HG03521 (cell line): ENCODE data around the gene CYTH3.

Experiments
- ATAC-seq: cut with Tn5 transposase; IDR thresholded peaks from one replicate; pipeline ENCODE4 v1.9.1; 2021; ENCODE audit warnings: mild to moderate bottlenecking, moderate library complexity; ENCODE audit not compliant: unreplicated experiment

Gene CYTH3

DNA sequence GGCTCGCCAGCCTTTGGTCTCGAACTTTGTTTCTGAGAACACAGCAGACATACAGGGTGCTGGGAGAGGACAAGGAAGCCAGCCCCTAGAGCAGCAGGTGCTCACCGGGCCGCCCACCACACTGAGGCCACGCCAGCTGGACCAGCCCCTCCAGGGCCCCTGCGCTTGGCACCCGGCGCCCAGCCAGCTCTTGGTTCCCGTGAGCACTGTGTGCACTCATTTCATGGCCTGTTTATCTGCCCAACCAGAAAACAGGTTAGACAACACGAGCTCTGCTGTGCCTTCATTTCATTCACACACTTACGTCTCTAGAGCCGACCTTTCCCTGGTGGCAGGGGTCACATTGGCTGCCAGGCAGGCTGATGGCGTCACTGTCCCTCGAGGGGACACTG lies 104.0 kb downstream of the CYTH3 start:
- no peak for ATAC-seq

DNA sequence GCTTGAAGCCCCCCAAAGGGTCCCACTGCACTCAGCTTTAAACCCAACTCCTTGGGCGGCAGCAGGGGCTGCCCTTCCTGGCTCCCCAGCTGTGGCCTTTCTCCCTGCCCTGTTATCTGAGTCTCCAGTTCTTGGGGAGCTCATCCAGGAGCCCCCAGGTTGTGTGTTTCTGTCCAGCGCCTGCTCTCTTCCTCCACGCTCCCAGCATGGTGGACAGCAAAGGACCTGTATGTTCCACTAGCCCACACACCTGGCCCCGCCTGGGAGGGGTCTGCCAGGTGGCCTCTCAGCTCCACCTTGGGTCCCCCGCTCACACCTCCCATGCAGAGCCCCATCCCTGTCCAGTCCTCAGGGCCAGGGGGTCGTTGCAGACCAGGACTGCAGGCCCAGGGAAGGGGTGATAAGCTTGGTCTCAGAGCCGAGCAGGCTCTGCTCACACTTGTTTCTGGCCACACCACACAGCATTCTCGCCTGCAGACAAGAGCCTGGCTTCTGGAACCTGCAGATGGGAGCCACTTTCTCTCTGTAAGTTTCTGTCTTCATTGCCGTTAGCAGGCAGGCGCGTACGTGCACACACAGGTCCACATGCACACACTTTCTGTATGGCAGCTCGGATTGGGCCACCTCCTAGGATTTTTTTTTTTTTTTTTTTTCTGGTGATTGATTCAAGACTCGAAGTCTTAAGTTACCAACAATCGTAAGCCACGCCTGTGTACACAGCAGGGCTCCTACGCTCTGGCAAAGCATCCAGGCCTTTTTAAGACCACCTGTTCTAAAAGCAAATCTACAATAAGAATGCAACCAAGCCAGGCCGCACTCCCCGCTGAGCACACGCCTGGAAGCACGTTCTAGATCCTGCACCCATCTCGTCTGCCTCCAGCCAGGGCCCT lies 104.6 kb downstream of the CYTH3 start:
- no peak for ATAC-seq

DNA sequence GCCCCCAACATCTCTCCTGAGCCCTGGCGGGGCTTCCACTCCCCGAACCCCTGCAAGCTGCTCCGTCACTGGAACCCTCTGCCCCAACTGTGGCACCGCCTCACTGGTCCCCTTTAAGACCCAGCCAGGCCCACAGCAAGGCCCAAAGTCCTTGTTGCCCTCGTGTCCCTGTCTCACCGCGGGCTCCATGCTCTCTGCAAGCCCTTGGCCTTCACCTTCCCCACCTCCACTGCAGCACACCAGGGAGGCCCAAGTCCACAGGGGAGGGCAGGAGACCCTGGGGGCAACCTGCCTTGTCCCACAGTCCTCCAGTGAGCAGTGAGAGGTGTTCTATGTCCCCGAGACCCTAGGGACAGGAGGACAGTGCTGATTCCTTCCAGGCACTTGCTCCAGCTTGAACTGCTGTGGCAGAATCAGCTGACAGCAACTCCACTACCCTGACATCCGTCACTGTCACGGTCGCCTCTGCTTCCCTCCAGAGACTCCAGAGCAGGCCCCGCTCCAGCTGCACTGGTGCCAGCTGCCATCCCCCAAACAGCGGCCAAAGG lies 105.3 kb downstream of the CYTH3 start:
- no peak for ATAC-seq

DNA sequence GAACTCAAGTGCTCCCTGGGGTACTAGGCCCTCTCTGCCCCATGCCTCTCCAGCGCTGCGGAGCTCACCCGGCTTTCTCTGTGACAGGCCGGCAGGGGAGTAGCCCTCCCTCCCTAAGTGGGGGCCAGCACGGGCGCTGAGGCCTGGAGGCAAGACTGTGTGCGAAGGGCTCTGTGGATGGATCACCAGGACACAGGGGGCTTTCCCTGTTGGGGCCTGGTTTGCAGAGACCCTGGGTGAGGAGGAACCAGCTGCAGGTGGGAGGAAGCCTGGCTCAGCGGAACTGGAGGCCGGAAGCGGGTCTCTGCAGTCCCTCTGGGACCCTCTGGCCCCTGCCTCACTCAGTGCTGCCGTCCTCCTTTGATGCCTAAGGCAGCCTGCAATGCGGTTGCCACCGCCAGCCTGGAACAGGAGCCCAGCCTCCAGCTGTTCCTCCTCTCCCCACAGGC lies 106.0 kb downstream of the CYTH3 start:
- ATAC-seq: no peak

DNA sequence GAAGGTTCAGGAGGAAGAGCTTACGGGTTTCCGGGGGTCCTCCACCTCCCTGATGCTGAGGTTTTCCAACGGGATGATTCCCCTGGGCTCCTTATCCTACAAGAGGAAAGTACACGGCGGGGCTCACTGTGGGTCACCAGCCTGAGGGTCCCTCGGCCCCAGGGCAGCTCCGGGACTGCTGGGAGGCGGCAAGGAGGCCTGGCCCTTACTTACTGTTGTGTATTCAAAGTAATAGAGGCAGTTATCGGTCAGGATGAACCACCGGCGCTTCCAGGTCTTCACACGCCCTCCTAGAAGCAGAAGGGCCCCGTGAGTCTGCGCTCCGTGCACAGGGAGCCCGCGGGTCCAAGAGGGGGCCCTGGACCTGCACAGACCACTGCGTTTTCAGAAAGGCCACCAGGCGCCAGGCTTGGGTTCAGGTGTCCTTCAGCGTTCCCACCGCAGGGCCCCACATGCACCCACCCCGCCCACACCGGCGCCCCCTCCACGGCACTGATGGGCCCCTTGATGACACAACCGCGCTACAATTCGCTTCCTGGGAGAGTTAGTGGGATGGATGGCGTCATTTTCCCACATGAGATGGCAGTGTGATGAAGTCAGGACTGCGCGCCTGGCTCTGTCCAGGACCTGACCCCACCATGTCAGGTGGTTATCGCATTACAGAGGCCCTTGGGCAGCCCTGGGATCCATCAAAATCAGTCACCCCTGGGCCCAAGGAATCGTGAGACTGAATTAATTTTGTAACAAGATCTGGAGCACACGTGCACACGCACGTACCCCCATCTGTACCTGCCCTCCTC lies 106.7 kb downstream of the CYTH3 start:
- no peak for ATAC-seq

DNA sequence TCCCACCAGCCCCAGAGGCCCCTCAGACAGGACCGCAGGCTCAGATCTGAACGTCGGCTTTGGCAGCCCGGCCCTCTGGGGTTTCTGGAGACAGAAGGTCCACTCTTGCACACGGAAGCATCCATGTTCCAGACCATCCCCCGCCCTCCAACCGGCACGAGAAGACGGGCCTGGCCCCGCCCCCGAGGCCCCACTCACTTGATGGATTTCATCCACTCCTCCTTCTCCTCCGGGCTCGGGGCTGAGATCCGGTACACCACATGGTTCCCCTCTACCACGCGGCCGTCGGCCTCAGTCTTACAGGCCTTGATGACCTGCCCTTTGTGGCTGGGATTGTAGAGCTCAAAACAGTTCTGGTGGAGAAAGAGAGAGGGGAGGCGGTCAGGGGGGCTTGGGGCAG lies 107.3 kb downstream of the CYTH3 start:
- ATAC-seq: no peak

DNA sequence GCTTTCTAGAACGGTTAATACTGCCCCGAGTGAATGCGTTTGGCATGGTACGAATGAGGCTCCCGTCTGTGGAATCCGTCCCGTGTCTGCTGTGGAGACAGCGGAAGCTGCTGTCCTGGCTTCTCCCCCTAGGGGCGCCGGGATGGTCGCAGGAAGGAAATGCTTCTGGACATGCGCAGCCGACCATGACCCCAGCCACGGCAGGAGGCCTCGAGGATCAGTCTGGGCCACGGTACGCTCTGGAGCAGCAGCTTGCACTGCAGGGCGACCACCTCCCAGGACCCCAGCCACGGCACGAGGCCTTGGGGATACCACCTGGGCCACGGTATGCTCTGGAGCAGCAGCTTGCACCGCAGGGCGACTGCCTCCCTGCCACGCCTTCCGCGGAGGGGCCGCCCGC lies 107.9 kb downstream of the CYTH3 start:
- no peak for ATAC-seq

DNA sequence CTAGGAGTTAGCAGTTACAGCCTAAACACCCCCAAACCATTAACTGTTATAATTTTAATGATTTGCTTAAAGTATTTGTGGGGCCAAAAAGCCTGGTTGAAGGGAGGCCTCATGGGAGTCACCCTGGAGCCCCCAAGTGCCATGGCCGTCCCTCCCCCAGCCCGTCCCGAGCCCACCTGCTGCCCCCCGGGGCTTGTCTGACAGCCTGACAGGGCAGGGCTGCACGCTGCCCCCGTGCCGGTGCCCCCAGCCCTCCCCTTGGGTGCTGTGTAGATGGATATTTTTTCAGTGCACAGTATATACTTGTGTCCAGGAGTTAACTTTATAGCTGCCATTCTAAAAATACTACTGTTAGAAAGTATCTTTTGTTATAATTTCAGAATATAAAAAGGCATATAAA lies 108.4 kb downstream of the CYTH3 start:
- ATAC-seq: no peak

DNA sequence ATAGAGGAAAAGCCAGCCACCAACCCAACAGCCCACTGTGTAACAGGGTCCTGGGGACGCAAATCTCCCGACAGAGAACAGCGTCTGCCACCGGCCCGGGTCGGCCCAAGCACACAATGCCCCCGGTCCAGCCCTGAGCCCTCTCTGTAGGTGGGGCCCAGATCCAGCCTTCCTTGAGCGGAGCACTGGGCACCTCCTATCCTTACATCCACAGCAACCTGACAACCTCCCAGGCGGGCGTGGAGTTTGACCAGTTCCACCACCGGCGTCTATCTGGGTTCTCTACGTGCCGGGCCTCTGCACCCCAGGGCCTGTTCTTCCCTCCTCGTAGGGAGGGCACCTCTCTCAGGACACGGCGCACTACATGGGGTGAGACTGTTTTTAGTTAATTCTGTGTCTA lies 109.0 kb downstream of the CYTH3 start:
- no peak for ATAC-seq

DNA sequence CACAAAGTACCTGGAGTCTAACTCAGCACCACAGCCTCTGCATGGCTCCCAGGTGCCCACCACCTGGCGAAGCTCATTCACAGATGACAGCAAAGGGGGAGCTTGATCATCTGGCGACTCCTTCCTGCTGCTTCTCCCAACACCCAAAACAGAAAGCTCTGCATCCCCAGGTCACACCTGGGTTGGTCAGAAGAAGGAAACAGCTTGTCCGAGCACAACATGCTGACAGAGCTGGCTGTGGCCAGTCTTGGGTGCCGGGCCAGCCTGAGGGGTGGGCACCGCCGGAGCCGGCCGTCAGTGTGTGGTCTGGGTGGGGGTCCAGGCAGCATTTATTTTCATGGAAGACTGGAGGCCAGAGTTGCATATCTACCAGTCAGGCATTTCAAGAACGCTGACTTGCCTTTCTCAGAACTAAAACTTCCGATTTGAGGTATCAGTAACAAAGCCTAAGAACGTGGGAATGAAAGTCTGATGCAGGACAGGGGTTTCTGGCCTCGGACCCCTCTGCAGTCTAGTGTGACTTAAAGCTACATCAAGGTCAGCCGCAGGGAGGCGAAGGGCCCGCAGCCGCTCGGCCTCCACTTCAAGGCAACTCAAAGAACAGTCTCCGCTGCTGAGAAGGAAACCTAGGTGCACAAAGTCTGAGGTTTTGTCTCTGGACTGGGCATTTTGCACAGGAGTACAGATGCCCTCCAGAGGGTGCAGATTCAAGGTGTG lies 109.6 kb downstream of the CYTH3 start:
- ATAC-seq: no peak

DNA sequence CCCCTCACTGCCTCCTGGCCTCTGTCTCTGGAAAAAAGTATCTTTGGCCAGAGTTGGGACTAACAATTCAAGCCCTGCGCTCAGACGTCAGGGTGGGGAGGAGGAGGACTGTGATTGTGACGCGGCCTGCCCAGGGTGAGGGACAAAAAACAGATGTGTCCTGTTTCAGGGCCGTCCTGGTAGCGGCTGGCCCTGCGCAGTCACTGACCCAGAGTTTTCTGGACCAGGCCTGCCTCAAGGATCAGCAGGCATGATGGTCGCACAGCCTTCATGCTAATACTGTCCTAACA lies 110.1 kb downstream of the CYTH3 start:
- no peak for ATAC-seq

DNA sequence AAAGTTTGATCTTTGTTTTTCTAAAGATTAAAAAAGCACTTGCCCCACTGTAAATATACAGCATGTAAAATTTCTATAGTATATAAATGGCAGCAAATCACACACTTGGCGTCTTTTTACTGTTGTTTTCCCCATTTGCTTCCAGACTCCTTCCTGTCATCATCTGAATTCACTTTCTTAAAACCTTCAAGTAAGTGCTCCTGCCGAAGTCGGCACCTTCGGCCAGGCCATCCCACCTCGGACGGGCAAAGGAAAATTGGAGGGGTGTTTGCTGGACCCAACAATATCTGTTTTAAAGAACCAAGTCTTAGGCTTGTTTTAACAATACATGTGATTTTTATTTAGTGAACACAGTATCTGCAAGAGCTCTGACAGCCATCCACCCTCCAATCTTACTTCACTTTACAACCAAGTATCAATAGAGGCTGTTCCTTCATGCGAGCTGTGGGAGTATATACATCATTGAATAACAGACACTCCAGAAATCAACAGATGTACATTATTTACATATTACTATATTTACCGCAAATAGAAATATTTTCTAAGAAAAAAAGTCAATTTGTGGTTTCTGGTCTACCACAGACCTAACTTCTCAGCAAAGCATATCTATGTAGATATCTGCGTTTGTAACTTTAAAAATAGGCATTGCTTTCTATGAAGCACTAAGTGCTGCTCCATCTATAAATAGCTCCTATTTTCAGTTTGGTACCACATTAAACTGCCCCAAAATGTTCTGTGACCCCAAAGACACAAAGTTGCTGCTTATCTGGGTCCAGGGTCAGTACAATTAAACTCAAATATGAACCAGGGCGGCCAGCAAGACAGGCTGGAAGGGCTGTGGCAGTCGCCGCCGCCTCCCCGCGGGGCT lies 110.7 kb downstream of the CYTH3 start:
- no peak for ATAC-seq

DNA sequence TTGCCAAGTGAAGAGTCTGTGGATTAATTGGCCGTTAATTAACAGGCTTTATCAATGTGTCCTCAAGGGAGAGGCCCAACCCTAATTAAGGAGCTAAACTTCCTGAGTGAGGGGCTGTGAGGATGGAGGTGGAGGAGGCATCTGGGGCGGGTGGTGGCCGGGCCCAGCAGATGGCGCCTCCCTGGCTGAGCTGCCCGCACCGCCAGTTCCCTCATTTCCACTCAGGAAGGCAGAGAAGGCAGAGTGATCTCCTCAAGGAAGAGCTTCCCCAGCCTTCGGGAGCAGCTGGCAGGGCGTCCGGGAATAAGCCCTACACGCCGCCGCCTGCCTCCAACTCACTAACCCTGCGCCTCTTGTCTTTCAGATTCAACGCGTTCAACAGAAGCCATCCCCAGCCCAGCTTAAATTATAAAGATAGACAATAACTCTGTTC lies 112.2 kb downstream of the CYTH3 start:
- ATAC-seq: no peak

DNA sequence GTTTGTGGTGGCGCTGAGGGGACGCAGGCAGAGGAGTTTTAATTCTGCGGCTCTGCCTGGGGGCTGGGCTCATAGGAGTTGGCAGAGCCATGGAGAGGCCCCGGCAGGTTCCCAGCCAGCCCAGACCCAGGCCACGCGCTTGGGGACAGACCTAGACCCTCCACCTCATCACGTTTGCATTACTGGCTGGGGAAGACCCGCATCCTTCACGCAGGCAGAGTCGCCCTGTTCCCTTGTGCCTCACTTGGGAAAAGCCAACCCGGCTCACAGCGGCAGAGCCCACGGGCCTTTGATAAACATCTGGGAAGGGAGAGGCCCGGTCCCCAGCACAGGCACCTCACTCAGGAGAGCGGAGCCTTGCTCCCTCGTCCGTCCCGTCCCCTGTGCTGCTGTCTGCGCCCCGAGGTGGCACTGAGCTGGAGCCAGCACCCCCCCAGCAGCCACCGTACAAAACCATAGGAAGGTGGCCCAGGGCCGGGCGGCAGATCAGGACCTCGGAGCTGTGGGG lies 112.8 kb downstream of the CYTH3 start:
- ATAC-seq: no peak

DNA sequence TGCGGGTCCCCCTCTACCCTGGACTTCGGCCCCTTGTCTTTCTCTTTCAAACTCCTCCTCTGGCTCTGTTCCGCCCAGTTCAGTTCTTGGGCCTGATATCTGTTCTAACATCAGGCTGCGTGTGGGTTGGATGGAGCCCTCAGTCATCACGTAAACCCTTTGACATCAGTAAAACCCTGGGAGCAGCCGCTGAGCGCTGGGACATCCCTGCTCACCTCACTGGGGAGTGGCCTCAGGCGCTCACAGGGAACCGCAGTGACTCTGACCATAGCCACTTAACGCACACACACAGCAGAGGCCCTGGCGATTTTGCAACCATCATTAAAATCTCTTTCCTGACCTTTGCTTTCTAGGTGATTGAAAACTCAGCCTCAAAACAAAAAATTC lies 113.3 kb downstream of the CYTH3 start:
- no peak for ATAC-seq

DNA sequence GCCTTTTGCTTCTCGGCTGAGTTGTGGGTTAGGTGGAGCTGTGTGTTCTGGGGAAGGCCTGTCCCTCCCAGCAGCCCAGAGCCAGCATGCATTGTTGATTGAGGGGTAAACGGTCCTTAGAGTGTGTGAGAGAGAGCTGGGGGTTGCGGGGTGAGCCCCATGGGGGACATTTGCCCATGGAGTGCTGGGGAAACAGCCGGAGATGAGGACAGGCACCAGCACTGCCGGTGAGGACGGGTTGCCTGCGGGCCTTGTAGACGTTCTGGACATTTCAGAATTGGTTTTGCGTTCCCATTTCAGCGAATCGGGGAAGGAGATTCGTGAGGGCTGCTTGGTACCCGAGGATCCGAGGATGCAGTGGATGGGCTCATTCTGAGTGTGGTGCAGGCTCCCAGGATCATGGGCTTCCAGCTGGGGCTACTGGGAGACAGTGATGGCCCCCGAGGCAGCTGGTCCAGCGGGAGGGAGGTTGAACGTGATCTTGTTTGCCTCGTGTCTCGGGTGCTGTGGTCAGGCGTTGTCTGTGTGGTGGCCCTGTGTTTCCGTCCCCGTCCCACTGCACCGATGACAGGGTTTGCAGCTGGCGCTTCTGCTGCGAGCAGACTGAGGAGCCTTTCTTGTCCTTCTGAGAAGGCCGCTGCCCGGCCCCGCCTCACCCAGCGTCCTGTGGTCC lies 113.9 kb downstream of the CYTH3 start:
- no peak for ATAC-seq

DNA sequence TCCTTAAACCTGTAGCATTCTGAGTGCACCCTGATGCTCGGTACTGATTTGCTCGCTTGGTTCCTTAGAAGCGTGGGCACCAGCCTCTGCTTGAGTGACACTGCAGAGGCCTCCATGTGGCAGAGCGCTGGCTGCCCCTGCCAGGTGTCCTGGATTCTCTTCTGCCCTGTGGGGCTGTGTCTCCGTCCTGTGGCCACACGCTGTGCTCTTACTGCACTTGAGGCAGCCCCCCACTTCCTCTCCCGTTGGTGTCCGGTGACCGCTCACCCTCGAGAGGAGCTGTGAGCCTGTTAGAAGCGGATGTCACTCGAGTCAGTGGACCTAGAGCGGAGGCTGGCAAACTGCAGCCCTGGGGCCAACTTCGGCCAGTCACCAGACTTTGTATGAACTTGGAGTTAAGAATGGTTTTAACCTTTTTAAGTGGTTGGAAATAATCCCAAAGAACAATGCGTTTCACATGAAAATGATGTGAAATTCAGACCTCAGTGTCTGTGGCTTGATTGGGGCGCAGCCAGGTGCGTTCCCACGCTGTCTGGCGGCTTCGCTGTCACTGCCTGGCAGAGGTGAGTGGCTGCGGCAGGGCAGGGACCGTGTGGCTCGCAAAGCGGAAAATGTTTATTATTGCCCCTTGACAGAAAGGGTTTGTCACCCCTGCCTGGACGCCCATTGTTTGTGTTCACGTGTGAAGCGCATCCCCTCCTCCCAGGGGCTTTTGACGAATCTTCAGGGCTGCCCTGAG lies 114.6 kb downstream of the CYTH3 start:
- ATAC-seq: no peak

DNA sequence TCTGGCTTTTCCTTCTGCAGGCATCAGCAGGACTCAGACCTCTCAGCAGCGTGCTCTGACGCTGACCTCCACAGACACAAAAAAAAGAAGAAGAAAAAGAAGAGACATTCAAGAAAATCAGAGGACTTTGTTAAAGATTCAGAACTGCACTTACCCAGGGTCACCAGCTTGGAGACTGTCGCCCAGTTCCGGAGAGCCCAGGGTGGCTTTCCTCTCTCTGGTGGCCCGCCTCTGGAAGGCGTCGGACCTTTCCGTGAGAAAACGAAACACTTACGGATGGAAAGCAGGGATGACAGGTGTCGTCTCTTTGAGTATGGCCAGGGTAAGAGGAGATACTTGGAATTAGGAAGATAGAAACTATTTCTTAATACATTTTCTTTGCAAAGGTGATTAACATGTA lies 115.7 kb downstream of the CYTH3 start:
- ATAC-seq: no peak

DNA sequence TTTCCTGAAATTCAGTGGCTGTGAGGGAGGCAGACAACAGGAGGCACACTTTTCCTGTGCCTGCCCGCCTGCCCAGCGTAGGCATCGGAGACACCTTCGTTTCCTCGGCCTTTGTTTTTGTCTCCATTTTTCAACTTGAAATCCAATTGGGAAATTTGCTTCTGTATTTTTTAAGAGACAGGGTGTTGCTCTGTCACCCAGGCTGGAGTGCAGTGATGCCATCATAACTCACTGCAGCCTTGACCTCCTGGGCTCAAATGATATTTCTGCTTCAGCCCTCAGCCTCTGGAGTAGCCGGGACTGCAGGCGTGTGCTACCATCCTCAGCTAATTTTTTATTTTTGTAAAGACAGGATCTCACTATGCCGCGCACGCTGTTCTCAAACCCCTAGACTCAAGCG lies 116.8 kb downstream of the CYTH3 start:
- ATAC-seq: no peak
